Breast epithelium (tissue), 4 donors: ENCODE results near the gene SYNJ2. TPM values are rescaled to one million over a fixed set of nuclear protein-coding genes. Genes with fewer than 3 reads are reported as not detected.

Experiments used
- DNase-seq, 2 donors: peaks; one replicate each; pipeline ENCODE4 v3.0.0-alpha.2; 2019; ENCODE audit warnings: low spot score in 2 of 2
- H3K27ac ChIP-seq, 2 donors: fragments of 200-600 bp; sonication (generic) in 1 of 2; one replicate each; pipeline ENCODE4 v1.5.1; 2016 to 2019; ENCODE audit warnings: mild to moderate bottlenecking in 1 of 2
- H3K27me3 ChIP-seq, 2 donors: fragments of 200-600 bp; sonication (generic) in 1 of 2; one replicate each; pipeline versions ENCODE4 v1.5.1 to v1.6.0; 2017 to 2019; ENCODE audit warnings: control low read depth in 1 of 2, mild to moderate bottlenecking in 1 of 2
- H3K36me3 ChIP-seq: fragments of 200-600 bp; one replicate; pipeline ENCODE4 v1.5.1; 2019
- H3K4me1 ChIP-seq, 2 donors: fragments of 200-600 bp; sonication (generic); one replicate each; pipeline ENCODE4 v1.5.1; 2016 to 2019; ENCODE audit warnings: control low read depth in 1 of 2
- H3K4me3 ChIP-seq, 3 donors: fragments of 200-600 bp; sonication (generic); 1 replicate in 2 of 3; 2 replicates in 1 of 3; pipeline ENCODE4 v1.5.1; 2016 to 2019; ENCODE audit warnings: mild to moderate bottlenecking in 3 of 3, moderate library complexity in 2 of 3
- H3K9me3 ChIP-seq, 2 donors: fragments of 200-600 bp; sonication (generic) in 1 of 2; one replicate each; pipeline ENCODE4 v1.5.1; 2016 to 2019; ENCODE audit warnings: control low read depth in 1 of 2
- CTCF ChIP-seq, 3 donors: fragments of 450-650 bp; IDR thresholded peaks; one replicate each; pipeline ENCODE4 v1.5.1; 2016 to 2017; ENCODE audit warnings: antibody characterized with exemption in 3 of 3, mild to moderate bottlenecking in 3 of 3, moderate library complexity in 3 of 3
- POLR2A ChIP-seq: fragments of 450-650 bp; IDR thresholded peaks from one replicate; pipeline ENCODE4 v1.6.1; 2016; ENCODE audit warnings: antibody characterized with exemption, mild to moderate bottlenecking, moderate library complexity
- POLR2AphosphoS5 ChIP-seq, 3 donors: sonication (generic); formaldehyde crosslinking; IDR thresholded peaks; one replicate each; pipeline ENCODE4 v1.6.1; 2017; ENCODE audit warnings: antibody characterized with exemption in 3 of 3
- intact Hi-C: fragments of 100-400 bp; cut with DNase I; formaldehyde crosslinking; loops from one replicate; pipeline ENCODE4 v1.15.1; 2023; ENCODE audit warnings: low total_unique reads
- total RNA-seq, 3 donors: library from RNA; depleted of rRNA; stranded (reverse); fragments of >200 nt; gene quantifications; one replicate each; pipeline ENCODE4 v1.1.0, GENCODE V29; 2016

The SYNJ2 gene
- total RNA-seq, 3 donors from 2014 or later, result 3.0 to 20.2 (median 15.7) TPM

- Histone ChIP-seq H3K9me3 (no peaks in the 10 kb centered on the region), H3K27ac (no peak overlapping the region), H3K36me3 (no peaks in the 10 kb centered on the region), H3K4me3 (no peak overlapping the region), H3K27me3 (no peaks in the 10 kb centered on the region), H3K4me1 (peaks cover 0 to 6% of the 10 kb centered on the region in 2 donors)
- DNase-seq, result no peak
- intact Hi-C loops, result no loop called here
- TF ChIP-seq POLR2AphosphoS5 (IDR thresholded peaks at IDR 0.05) (no peak), CTCF (IDR thresholded peaks at IDR 0.05) (no peak), POLR2A (no peak)
These were observed 65.5 kb downstream of the SYNJ2 start for GRCh38 chr6:158047127-158047518.

GRCh38 chr6:158047563-158048323 lies 66.1 kb downstream of the SYNJ2 start:
- no peak for DNase-seq
- no peak for TF ChIP-seq POLR2AphosphoS5 (IDR thresholded peaks at IDR 0.05)
- TF ChIP-seq CTCF (IDR thresholded peaks at IDR 0.05), result no peak
- no peak for TF ChIP-seq POLR2A
- H3K36me3 ChIP-seq, result no peaks in the 10 kb centered on the region
- H3K27me3 ChIP-seq, result no peaks in the 10 kb centered on the region
- no peak overlapping the region for H3K27ac ChIP-seq
- H3K4me1 ChIP-seq, result peaks cover 0 to 2% of the 10 kb centered on the region in 2 donors
- no peak overlapping the region for H3K4me3 ChIP-seq
- intact Hi-C loops, result no loop called here
- no peaks in the 10 kb centered on the region for H3K9me3 ChIP-seq

- Histone ChIP-seq H3K27ac (no peak overlapping the region), H3K9me3 (no peaks in the 10 kb centered on the region), H3K4me1 (no peaks in the 10 kb centered on the region), H3K4me3 (no peak overlapping the region), H3K36me3 (no peaks in the 10 kb centered on the region), H3K27me3 (no peaks in the 10 kb centered on the region)
- no peak for TF ChIP-seq CTCF (IDR thresholded peaks at IDR 0.05)
- no peak for TF ChIP-seq POLR2A
- no peak for TF ChIP-seq POLR2AphosphoS5 (IDR thresholded peaks at IDR 0.05)
- no peak for DNase-seq
- intact Hi-C loops, result no loop called here
These were observed 66.9 kb downstream of the SYNJ2 start for GRCh38 chr6:158048589-158048988.

GRCh38 chr6:158049055-158050028 lies 67.7 kb downstream of the SYNJ2 start:
- Histone ChIP-seq H3K36me3 (no peaks in the 10 kb centered on the region), H3K9me3 (no peaks in the 10 kb centered on the region), H3K27ac (no peak overlapping the region), H3K4me3 (no peak overlapping the region), H3K27me3 (no peaks in the 10 kb centered on the region), H3K4me1 (no peaks in the 10 kb centered on the region)
- TF ChIP-seq CTCF (IDR thresholded peaks at IDR 0.05) (no peak), POLR2A (no peak)
- DNase-seq, result no peak
- intact Hi-C loops, result no loop called here
